Testis (tissue), 3 donors: ENCODE results near the gene SLCO4A1. TPM values are rescaled to one million over a fixed set of nuclear protein-coding genes. Genes with fewer than 3 reads are reported as not detected.

Experiments used
- DNase-seq: peaks from one replicate; pipeline ENCODE4 v3.0.0-alpha.2; 2019
- H3K27ac ChIP-seq, 2 donors: fragments of 200-600 bp; sonication (generic); one replicate each; pipeline ENCODE4 v1.5.1; 2019
- H3K27me3 ChIP-seq: fragments of 200-600 bp; sonication (generic); one replicate; pipeline ENCODE4 v1.5.1; 2019
- H3K36me3 ChIP-seq: fragments of 200-600 bp; sonication (generic); one replicate; pipeline ENCODE4 v1.5.1; 2017; ENCODE audit warnings: low read depth; ENCODE audit errors: missing control alignments
- H3K4me1 ChIP-seq: fragments of 200-600 bp; sonication (generic); one replicate; pipeline ENCODE4 v1.5.1; 2019
- H3K4me3 ChIP-seq, 2 donors: fragments of 200-600 bp; sonication (generic); one replicate each; pipeline ENCODE4 v1.5.1; 2017 to 2019
- H3K9me3 ChIP-seq: fragments of 200-600 bp; sonication (generic); one replicate; pipeline ENCODE4 v1.5.1; 2017
- POLR2A ChIP-seq: fragments of 450-650 bp; IDR thresholded peaks from one replicate; pipeline ENCODE4 v1.6.1; 2017; ENCODE audit warnings: antibody characterized with exemption, mild to moderate bottlenecking, moderate library complexity
- WGBS, 2 donors: methylation state at CpG; one replicate each; pipeline ENCODE4 v1.1.5; 2018; 5-methylcytosine and 5-hydroxymethylcytosine counted together
- intact Hi-C: fragments of 100-400 bp; cut with DNase I; formaldehyde crosslinking; loops from one replicate; pipeline ENCODE4 v1.15.1; 2023; ENCODE audit warnings: low total_unique reads
- polyA plus RNA-seq: library from polyadenylated mRNA; stranded (reverse); fragments of 350-450 nt; fragmentation: Illumina TruSeq; extraction: RNeasy Lipid Tissue Mini Kit (QIAGEN cat#74804); gene quantifications from one replicate; pipeline ENCODE4 v1.2.3, GENCODE V29; 2014; ENCODE audit warnings: low read depth, low replicate concordance; ENCODE audit not compliant: insufficient read depth
- total RNA-seq, 2 donors: library from RNA; depleted of rRNA; stranded (reverse); fragments of >200 nt; gene quantifications; one replicate each; pipeline ENCODE4 v1.2.3, GENCODE V29; 2016
- TF ChIP-seq, protein P1 (sequence below), 3 experiments: fragments of 450-650 bp in 2 of 3; fragments of 200-600 bp in 1 of 3; sonication (generic) in 1 of 3; IDR thresholded peaks; one replicate each; pipeline ENCODE4 v1.5.1; 2016 to 2019; ENCODE audit warnings: antibody characterized with exemption in 3 of 3, mild to moderate bottlenecking in 2 of 3, moderate library complexity in 1 of 3

Gene SLCO4A1
- total and polyA plus RNA-seq, 3 donors from 2014 or later, result 4.2 to 14.2 (median 9.8) TPM

DNA sequence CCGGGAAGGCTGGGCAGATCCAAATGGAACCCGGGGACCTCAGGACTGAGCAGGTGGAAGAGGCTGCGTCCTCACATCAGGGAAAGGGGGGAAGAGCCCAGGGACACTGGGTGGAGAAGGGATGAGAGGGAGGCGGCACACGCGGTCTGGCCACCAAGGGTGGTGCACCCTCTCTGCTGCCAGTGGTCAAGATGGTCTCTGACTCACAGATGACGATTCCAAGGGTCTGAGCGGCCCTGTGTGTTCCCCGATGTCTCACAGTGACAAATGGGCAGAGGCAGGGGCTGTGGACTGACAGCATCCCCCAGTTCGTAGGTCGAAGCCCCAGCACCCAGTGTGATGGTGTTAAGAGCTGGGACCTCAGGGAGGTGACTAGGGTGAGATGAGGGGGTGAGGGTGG, 32.1 kb downstream of the SLCO4A1 start:
- Histone ChIP-seq H3K27ac (no peak overlapping the region), H3K4me1 (peaks cover under 1% of the 10 kb centered on the region), H3K27me3 (no peaks in the 10 kb centered on the region), H3K36me3 (no peaks in the 10 kb centered on the region), H3K4me3 (no peak overlapping the region), H3K9me3 (no peaks in the 10 kb centered on the region)
- WGBS, 2 donors, result 93 to 94% methylated on average over 8 to 11 of the region's 11 CpGs
- DNase-seq, result no peak
- TF ChIP-seq POLR2A, result no peak
- TF ChIP-seq, protein P1, sequence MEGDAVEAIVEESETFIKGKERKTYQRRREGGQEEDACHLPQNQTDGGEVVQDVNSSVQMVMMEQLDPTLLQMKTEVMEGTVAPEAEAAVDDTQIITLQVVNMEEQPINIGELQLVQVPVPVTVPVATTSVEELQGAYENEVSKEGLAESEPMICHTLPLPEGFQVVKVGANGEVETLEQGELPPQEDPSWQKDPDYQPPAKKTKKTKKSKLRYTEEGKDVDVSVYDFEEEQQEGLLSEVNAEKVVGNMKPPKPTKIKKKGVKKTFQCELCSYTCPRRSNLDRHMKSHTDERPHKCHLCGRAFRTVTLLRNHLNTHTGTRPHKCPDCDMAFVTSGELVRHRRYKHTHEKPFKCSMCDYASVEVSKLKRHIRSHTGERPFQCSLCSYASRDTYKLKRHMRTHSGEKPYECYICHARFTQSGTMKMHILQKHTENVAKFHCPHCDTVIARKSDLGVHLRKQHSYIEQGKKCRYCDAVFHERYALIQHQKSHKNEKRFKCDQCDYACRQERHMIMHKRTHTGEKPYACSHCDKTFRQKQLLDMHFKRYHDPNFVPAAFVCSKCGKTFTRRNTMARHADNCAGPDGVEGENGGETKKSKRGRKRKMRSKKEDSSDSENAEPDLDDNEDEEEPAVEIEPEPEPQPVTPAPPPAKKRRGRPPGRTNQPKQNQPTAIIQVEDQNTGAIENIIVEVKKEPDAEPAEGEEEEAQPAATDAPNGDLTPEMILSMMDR (IDR thresholded peaks at IDR 0.05), result no peak
- intact Hi-C loops, result no loop called here

DNA sequence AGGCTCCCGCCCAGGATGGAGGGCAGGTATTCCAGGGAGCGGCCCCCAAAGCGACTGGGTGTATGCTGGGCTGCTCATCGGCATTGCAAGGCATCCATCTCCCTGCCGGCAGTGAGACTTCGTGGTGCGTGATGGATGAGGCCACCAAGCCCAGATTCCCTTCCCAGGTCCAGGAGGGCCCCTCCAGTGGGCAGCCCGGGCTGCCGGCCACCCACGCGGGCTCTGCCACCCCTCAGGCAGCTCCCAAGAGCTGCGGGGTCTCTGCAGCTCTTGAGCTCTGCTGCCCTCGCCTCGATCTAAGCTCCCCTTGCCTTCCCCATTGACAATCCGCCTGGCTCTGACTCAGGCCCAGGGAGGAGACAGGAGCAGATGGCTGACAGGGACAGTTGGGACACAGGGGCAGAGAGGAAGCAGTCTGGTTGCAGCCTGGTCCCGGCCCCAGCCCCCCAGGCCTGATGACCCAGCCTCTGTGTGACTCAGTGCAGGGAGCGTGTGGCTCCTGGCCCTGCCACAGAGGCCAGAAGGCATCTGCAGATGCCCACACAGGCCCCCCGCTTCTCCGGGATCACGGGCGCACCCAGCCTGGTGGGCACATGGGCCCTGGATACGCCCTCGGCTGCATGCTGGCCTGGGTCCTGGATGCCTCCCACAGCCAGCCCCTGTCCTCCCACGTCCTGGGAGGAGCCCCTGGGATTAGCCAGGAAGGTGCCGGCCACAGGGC, 33.0 kb downstream of the SLCO4A1 start:
- Histone ChIP-seq H3K4me3 (no peak overlapping the region), H3K27me3 (no peaks in the 10 kb centered on the region), H3K27ac (no peak overlapping the region), H3K36me3 (no peaks in the 10 kb centered on the region), H3K4me1 (no peaks in the 10 kb centered on the region), H3K9me3 (no peaks in the 10 kb centered on the region)
- DNase-seq, result no peak
- 77 to 100% methylated on average over 4 to 24 of the region's 25 CpGs for WGBS, 2 donors
- intact Hi-C loops, result no loop called here
- TF ChIP-seq, protein P1 (IDR thresholded peaks at IDR 0.05), result no peak
- no peak for TF ChIP-seq POLR2A

DNA sequence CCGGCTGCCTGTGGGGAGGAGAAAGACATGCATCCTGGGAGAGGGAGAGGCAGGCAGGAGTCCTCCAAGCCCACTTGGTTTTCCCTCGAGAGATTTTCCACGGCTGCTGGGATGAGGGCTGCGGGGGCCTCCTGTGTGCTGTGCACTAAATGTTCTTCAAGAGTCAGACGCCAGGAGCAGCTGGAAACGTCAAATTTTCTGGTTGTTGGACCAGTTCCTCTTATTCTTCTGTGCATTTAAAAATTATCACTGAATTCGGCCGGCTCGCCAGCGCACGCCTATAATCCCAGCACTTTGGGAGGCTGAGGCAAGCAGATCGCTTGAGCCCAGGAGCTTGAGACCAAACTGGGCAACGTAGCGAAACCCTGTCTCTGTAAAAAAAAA, 33.6 kb downstream of the SLCO4A1 start:
- Histone ChIP-seq H3K4me3 (no peak overlapping the region), H3K4me1 (no peaks in the 10 kb centered on the region), H3K9me3 (no peaks in the 10 kb centered on the region), H3K27me3 (no peaks in the 10 kb centered on the region), H3K36me3 (no peaks in the 10 kb centered on the region), H3K27ac (no peak overlapping the region)
- TF ChIP-seq, protein P1 (IDR thresholded peaks at IDR 0.05), result no peak
- DNase-seq, result no peak
- intact Hi-C loops, result no loop called here
- WGBS, 2 donors, result 66 to 69% methylated on average over 13 to 14 of the region's 14 CpGs

DNA sequence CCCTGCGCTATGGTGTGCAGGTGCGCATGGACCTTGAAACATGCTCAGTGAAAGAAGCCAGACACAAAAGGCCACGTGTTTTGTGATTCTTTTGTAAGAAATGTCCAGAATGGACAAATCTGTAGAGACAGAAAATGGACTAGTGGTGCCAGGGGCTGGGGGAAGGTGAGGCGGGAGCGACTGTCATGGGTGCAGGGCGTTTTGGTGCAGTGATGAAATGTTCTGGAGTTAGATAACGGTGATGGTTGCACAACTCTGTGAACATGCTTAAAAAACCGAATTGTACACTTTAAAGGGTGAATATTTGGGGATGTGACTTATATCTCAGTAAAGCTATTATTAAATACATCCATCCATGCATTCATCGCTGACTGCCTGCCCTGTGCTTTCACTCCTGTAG, 34.7 kb downstream of the SLCO4A1 start:
- no peak overlapping the region for H3K27ac ChIP-seq
- intact Hi-C loops, result no loop called here
- H3K36me3 ChIP-seq, result no peaks in the 10 kb centered on the region
- no peaks in the 10 kb centered on the region for H3K9me3 ChIP-seq
- H3K4me3 ChIP-seq, result no peak overlapping the region
- 93 to 94% methylated on average over 9 of the region's 9 CpGs for WGBS, 2 donors
- DNase-seq, result no peak
- H3K4me1 ChIP-seq, result no peaks in the 10 kb centered on the region
- H3K27me3 ChIP-seq, result no peaks in the 10 kb centered on the region
- no peak for TF ChIP-seq POLR2A
- TF ChIP-seq, protein P1 (IDR thresholded peaks at IDR 0.05), result no peak

DNA sequence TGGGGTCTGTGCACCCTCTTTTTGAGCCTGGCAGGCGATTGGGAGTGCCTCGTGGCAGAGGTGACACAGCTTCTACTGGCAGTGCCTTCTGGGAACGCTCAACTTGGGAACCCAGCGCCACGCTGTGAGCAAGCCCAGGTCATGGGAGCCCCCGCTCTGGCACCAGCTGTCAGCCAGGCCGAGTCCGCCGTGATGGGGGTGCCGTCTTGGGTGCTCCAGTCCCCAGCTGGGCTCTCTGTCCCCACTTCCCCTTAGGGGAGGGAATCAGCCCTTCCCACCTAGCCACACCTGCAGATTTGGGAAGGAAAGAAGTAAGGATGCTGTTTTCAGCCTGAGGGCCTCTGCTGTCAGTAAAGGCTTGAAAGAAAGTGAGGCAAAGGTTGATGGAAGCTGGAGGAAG, 35.4 kb downstream of the SLCO4A1 start:
- H3K9me3 ChIP-seq, result no peaks in the 10 kb centered on the region
- DNase-seq, result no peak
- H3K27ac ChIP-seq, result no peak overlapping the region
- intact Hi-C loops, result no loop called here
- no peaks in the 10 kb centered on the region for H3K4me1 ChIP-seq
- TF ChIP-seq POLR2A, result no peak
- TF ChIP-seq, protein P1 (IDR thresholded peaks at IDR 0.05), result no peak
- H3K36me3 ChIP-seq, result no peaks in the 10 kb centered on the region
- no peak overlapping the region for H3K4me3 ChIP-seq
- 84 to 100% methylated on average over 6 to 10 of the region's 10 CpGs for WGBS, 2 donors
- no peaks in the 10 kb centered on the region for H3K27me3 ChIP-seq
